Measurements from ENCODE around the gene ZNF266. TPM values are rescaled to one million over a fixed set of nuclear protein-coding genes. Genes with fewer than 3 reads are reported as not detected.

Gene ZNF266
- total RNA-seq, 1 donor from 2014 or later: 25.8 TPM

DNA sequence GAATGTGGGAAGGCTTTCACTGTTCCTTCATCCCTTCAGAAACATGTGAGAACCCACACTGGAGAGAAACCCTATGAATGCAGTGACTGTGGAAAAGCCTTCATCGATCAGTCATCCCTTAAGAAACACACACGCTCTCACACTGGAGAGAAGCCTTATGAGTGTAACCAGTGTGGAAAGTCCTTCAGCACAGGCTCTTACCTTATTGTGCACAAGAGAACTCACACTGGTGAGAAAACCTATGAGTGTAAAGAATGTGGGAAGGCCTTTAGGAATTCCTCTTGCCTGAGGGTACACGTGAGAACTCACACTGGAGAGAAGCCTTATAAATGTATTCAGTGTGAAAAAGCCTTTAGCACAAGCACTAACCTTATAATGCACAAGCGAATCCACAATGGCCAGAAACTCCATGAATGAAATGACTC, 54.0 kb downstream of the ZNF266 start:
- Mint-ChIP-seq H3K4me3 (no peak overlapping the region), H3K4me1 (no peaks in the 10 kb centered on the region), H3K36me3 (ENCODE audit: low read depth) (peaks cover 86% of the 10 kb centered on the region), H3K27me3 (ENCODE audit: low read depth) (no peaks in the 10 kb centered on the region), H3K27ac (ENCODE audit: unreplicated experiment) (no peak overlapping the region), H3K9me3 (peaks cover 38% of the 10 kb centered on the region)
- TF ChIP-seq, protein P1, sequence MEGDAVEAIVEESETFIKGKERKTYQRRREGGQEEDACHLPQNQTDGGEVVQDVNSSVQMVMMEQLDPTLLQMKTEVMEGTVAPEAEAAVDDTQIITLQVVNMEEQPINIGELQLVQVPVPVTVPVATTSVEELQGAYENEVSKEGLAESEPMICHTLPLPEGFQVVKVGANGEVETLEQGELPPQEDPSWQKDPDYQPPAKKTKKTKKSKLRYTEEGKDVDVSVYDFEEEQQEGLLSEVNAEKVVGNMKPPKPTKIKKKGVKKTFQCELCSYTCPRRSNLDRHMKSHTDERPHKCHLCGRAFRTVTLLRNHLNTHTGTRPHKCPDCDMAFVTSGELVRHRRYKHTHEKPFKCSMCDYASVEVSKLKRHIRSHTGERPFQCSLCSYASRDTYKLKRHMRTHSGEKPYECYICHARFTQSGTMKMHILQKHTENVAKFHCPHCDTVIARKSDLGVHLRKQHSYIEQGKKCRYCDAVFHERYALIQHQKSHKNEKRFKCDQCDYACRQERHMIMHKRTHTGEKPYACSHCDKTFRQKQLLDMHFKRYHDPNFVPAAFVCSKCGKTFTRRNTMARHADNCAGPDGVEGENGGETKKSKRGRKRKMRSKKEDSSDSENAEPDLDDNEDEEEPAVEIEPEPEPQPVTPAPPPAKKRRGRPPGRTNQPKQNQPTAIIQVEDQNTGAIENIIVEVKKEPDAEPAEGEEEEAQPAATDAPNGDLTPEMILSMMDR (conservative IDR thresholded peaks at IDR 0.05): no peak
- DNase-seq (ENCODE audit: low read depth, low spot score): no peak

DNA sequence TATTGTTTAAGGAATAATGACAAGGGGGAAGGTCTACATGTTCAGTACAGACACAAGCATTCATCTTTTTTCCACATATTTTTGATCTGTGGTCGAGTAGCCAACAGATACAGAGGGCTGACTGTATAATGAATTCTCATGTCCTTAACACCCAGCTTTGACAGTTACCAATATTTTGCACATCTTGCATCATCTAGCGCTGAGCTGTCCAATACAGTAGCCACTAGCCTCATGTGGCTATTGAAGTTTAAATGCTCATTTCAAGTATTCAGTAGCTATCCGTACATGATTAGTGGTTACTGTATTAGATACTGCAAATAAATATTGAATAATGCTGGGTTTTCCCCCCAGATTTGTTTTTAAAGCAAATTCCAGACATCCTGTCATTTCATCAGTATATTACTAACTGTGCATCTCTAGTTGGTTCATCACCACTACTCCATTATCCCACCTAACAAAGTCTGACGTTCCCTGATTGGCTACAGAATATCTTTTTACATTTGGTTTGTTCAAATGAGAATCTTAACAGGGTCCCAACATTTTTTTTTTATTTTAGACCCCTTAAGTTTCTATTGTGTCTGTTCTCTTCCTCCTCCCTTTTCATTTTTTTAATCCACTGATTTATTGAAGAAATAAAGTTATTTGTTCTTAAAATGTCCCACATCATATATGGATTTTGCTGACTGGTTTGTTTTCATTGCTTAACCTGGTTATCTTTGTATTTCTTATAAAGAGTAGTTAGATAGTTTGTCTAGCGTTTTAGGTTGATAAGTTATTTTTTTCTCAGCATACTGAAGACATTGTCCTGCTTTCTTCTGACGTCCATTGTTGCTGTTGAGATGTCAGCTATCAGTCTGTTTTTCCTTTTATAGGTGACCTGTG, 64.4 kb downstream of the ZNF266 start:
- Mint-ChIP-seq H3K4me3 (no peak overlapping the region), H3K27me3 (ENCODE audit: low read depth) (no peaks in the 10 kb centered on the region), H3K27ac (ENCODE audit: unreplicated experiment) (no peak overlapping the region), H3K4me1 (no peaks in the 10 kb centered on the region), H3K36me3 (ENCODE audit: low read depth) (peaks cover 76% of the 10 kb centered on the region), H3K9me3 (peaks cover 27% of the 10 kb centered on the region)
- no peak for DNase-seq (ENCODE audit: low read depth, low spot score)
- TF ChIP-seq, protein P1 (conservative IDR thresholded peaks at IDR 0.05): no peak

DNA sequence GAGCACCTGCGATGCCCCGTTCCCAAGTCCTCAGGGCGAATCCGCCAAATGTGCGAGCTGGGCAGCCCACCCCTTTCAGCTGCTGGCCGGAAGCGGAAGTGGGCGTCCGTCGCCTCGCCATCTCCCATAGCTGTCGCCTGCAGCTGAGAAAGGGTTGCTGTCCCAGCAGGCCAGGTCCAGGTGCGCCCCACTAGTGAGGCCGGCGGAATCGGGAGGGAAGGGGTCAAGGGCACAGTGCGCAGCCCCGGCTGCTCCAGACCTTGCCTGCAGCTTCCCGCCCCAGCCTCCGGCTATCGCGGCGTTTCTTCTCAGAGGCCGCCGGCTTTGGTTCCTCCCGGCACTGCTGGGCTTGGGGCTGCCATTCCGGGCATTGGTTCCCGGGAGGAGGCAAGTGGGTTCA, 72.5 kb downstream of the ZNF266 start, which contains the start of gene ZNF177:
Gene ZNF177 (plus strand): TSS at position 109 of the 400 bp plus-strand sequence. CDS start 15,299 bp downstream, outside the sequence.
- peaks cover 20% of the 10 kb centered on the region for H3K9me3 Mint-ChIP-seq
- peaks cover 66% of the 10 kb centered on the region for H3K36me3 Mint-ChIP-seq (ENCODE audit: low read depth)
- H3K4me3 Mint-ChIP-seq: no peak within 1 kb of the TSS

More for the DNA sequence above, 72.5 kb downstream of the ZNF266 start, which contains the start of gene ZNF177:
- TF ChIP-seq, protein P1 (conservative IDR thresholded peaks at IDR 0.05): no peak
- no peaks in the 10 kb centered on the region for H3K4me1 Mint-ChIP-seq
- H3K27me3 Mint-ChIP-seq (ENCODE audit: low read depth): no peaks in the 10 kb centered on the region
- H3K27ac Mint-ChIP-seq (ENCODE audit: unreplicated experiment): no peak within 1 kb of the TSS
- DNase-seq (ENCODE audit: low read depth, low spot score): no peak

Other genes with a start within 250 kb of the ZNF266 start
- gene OR7D4, start 216.0 kb downstream of the ZNF266 start, total RNA-seq: not detected in 2 replicates
- gene OR7E24, start 184.6 kb downstream of the ZNF266 start, total RNA-seq: not detected in 2 replicates
- 6.7 and 7.3 TPM in 2 replicates for gene ZNF699, start 125.7 kb downstream of the ZNF266 start, total RNA-seq
- gene ZNF559, start 111.4 kb downstream of the ZNF266 start, total RNA-seq: 24.0 and 26.5 TPM in 2 replicates
- 8.0 and 9.6 TPM in 2 replicates for gene ZNF177, start 72.6 kb downstream of the ZNF266 start, total RNA-seq
- 0.12 TPM in 1 of 2 replicates, not detected in the other for gene ZNF560, start 63.0 kb upstream of the ZNF266 start, total RNA-seq
- 24.5 and 26.7 TPM in 2 replicates for gene ZNF426, start 103.1 kb upstream of the ZNF266 start, total RNA-seq
- 71.1 and 78.7 TPM in 2 replicates for gene ZNF121, start 148.9 kb upstream of the ZNF266 start, total RNA-seq
- 57.7 and 63.9 TPM in 2 replicates for gene ZNF561, start 185.7 kb upstream of the ZNF266 start, total RNA-seq
- 23.3 and 25.8 TPM in 2 replicates for gene ZNF562, start 239.5 kb upstream of the ZNF266 start, total RNA-seq

All from neural crest cell (in vitro differentiated cells).